Stimulated activated CD8-positive, alpha-beta memory T cell treated with anti-CD3 and anti-CD28 coated beads, Interleukin-15, amount 100 ng/mL, for 48 hours (primary cell): ENCODE data around the gene SCYGR4.

ENCODE experiments used
- DNase-seq, 2 donors: peaks; one replicate each; pipeline ENCODE4 v3.0.0-alpha.2; 2020; ENCODE audit warnings: low read depth in 2 of 2

SCYGR4 gene

GRCh38 chr2:227614246-227614645 is 3.1 kb upstream of the SCYGR4 start:
- DNase-seq: no peak

GRCh38 chr2:227614740-227615139 is 2.6 kb upstream of the SCYGR4 start, which contains the start of gene SCYGR3:
Gene SCYGR3 (minus strand): TSS chr2:227614840. CDS start chr2:227614840, 0 bp downstream.
- DNase-seq: no peak

- DNase-seq: no peak
Measured at GRCh38 chr2:227615181-227615580, 2.1 kb upstream of the SCYGR4 start.

GRCh38 chr2:227615906-227616305 is 1.4 kb upstream of the SCYGR4 start:
- DNase-seq: no peak

GRCh38 chr2:227616631-227617030 is 667 bp upstream of the SCYGR4 start:
- no peak for DNase-seq

- DNase-seq: no peak
Measured at GRCh38 chr2:227623226-227623625, 5.9 kb downstream of the SCYGR4 start.

GRCh38 chr2:227625420-227625819 is 8.1 kb downstream of the SCYGR4 start:
- DNase-seq: no peak

GRCh38 chr2:227626580-227627151 is 9.4 kb downstream of the SCYGR4 start:
- no peak for DNase-seq

- DNase-seq: no peak
Measured at GRCh38 chr2:227627769-227628168, 10.5 kb downstream of the SCYGR4 start.

GRCh38 chr2:227629435-227629834 is 12.1 kb downstream of the SCYGR4 start:
- no peak for DNase-seq

- DNase-seq: no peak
Measured at GRCh38 chr2:227630322-227630721, 13.0 kb downstream of the SCYGR4 start.

GRCh38 chr2:227632827-227633226 is 15.5 kb downstream of the SCYGR4 start:
- no peak for DNase-seq

- no peak for DNase-seq
Measured at GRCh38 chr2:227634201-227634600, 16.9 kb downstream of the SCYGR4 start.

GRCh38 chr2:227642656-227643055 is 25.4 kb downstream of the SCYGR4 start:
- no peak for DNase-seq

- DNase-seq: no peak
Measured at GRCh38 chr2:227643990-227644551, 26.8 kb downstream of the SCYGR4 start.

GRCh38 chr2:227653419-227653818 is 36.1 kb downstream of the SCYGR4 start:
- DNase-seq: no peak

- DNase-seq: no peak
Measured at GRCh38 chr2:227654426-227654825, 37.1 kb downstream of the SCYGR4 start.

GRCh38 chr2:227655454-227655853 is 38.2 kb downstream of the SCYGR4 start:
- no peak for DNase-seq

GRCh38 chr2:227657199-227657845 is 40.0 kb downstream of the SCYGR4 start:
- no peak for DNase-seq

- DNase-seq: no peak
Measured at GRCh38 chr2:227661025-227661649, 43.8 kb downstream of the SCYGR4 start.

GRCh38 chr2:227661827-227662226 is 44.5 kb downstream of the SCYGR4 start:
- no peak for DNase-seq

- DNase-seq: no peak
Measured at GRCh38 chr2:227665189-227665940, 48.1 kb downstream of the SCYGR4 start.
